ENCODE measurements around the gene ARHGAP22. TPM values are rescaled to one million over a fixed set of nuclear protein-coding genes. Genes with fewer than 3 reads are reported as not detected.

ARHGAP22 gene
- total RNA-seq, 1 experiment from 2014 or later: 9.9 TPM

DNA sequence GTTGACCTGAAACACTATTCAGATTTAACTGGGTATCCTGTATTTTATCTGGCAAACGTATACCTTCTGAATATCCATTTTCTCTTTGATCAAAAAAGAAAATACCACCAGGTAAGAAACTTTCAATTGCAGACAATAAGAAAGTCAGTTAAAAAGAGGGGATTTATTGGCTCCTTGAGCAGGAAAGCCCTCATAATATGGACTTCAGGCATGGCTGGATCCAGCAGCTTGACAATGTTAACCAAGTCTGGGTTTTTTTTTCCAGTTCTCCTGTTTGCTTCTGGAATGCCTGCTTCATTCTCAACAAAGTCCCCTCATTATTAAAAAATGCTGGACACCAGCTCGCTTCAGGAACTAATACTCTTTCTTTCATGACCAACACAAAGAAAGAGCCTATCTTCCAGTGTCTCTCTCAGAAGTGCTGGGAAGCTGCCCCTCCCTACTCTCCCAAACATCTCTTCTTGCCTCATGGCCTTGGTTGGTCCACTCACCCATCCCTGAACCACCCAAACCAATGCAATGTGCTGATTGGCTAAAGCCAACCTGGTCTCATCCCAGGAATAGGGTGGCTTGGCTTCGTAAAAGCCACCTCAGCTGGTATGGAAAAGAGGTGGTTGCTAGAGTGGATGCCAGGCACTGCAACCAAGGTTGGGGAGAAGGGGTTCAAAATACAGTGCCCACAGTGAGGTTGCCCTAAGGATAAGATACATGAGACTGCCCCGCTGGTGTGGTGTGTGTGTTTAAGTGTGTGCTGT is 49.2 kb upstream of the ARHGAP22 start:
- intact Hi-C loops (cut with micrococcal nuclease): loop anchor here (10.0 kb wide), 2 partner anchors 49 to 761 kb away; partner anchors contain the start of gene ARHGAP22

More for the DNA sequence above, 49.2 kb upstream of the ARHGAP22 start:
- Histone ChIP-seq H3K9me2 (ENCODE audit: insufficient read depth) (no peaks in the 10 kb centered on the region), H3K27me3 (ENCODE audit: insufficient read depth, low read length) (peaks cover 2% of the 10 kb centered on the region; the same call in 1 of the 2 replicates), H3K4me1 (ENCODE audit: control insufficient read depth in 1 of 2, insufficient read depth in 2 of 2, low read length in 2 of 2) (peaks cover 0 to 22% of the 10 kb centered on the region in 2 experiments; a peak in 2 of 4 replicates), H3K27ac (ENCODE audit: low read depth, low read length) (no peak overlapping the region), H3K9ac (ENCODE audit: low read length) (no peak overlapping the region), H2AFZ (ENCODE audit: low read depth, low read length, poor library complexity, severe bottlenecking) (no peak overlapping the region), H3K36me3 (ENCODE audit: control insufficient read depth in 1 of 2, insufficient read depth in 2 of 2, low read length in 2 of 2) (no peaks in the 10 kb centered on the region), H3K4me3 (replicated peaks in 1 of 2; ENCODE audit: low read depth in 1 of 2, low read length in 2 of 2) (no peak overlapping the region), H3K4me2 (ENCODE audit: low read length) (no peak overlapping the region), H4K20me1 (ENCODE audit: insufficient read depth) (no peaks in the 10 kb centered on the region), H3K9me3 (ENCODE audit: control insufficient read depth in 1 of 2, insufficient read depth in 1 of 2, low read depth in 1 of 2, low read length in 2 of 2) (no peaks in the 10 kb centered on the region), H3K79me2 (ENCODE audit: insufficient read depth, low read length) (no peaks in the 10 kb centered on the region)
- ChIA-PET POLR2A (no interaction called here), RAD21 (ENCODE audit: low non-redundant PET in 1 of 2, low total read pairs in 2 of 2, uncharacterized antibody in 2 of 2, unreplicated experiment in 2 of 2) (no interaction called here), CTCF (interaction anchor here (3.1 to 5.0 kb wide), 2 partner anchors 47 to 103 kb away, joined by 64 to 86 read pairs; partner anchors contain the start of gene ARHGAP22)
- no peak for TF ChIP-seq EZH2phosphoT487 (IDR thresholded peaks at IDR 0.05; ENCODE audit: borderline replicate concordance)
- no peak for TF ChIP-seq JUND (IDR thresholded peaks at IDR 0.05)
- no peak for TF ChIP-seq ZBTB33 (IDR thresholded peaks at IDR 0.05; ENCODE audit: extremely low read depth, insufficient replicate concordance, low read length)
- no peak for TF ChIP-seq RAD21 (IDR thresholded peaks at IDR 0.05; ENCODE audit: low read depth)
- no peak for TF ChIP-seq FOSL1 (IDR thresholded peaks at IDR 0.05; ENCODE audit: low read depth)
- TF ChIP-seq SRF (IDR thresholded peaks at IDR 0.05; ENCODE audit: low read depth): no peak
- TF ChIP-seq REST (IDR thresholded peaks at IDR 0.05; ENCODE audit: low read depth): no peak
- TF ChIP-seq POLR2AphosphoS5 (IDR thresholded peaks at IDR 0.05; ENCODE audit: low read depth, low read length): no peak
- no peak for TF ChIP-seq ZFX (IDR thresholded peaks at IDR 0.05)
- ATAC-seq (no peak), DNase-seq (ENCODE audit: low read depth, low spot score) (no peak)
- BruUV-seq (replicated peaks): no TSS peak

Measured in HCT116 (cell line).